VCaP (cell line): ENCODE results near the gene PLA2G4D.
A peak's percentile ranks its signal among the peaks of the same experiment; 100 is the strongest.

Source experiments
- H3K27ac ChIP-seq: fragments of 450-650 bp; 2 replicates; pipeline ENCODE4 v1.5.1; 2017
- TF ChIP-seq, protein P1 (sequence below): fragments of 450-650 bp; conservative IDR thresholded peaks from 2 replicates; pipeline ENCODE4 v1.5.1; 2017; ENCODE audit warnings: mild to moderate bottlenecking, moderate library complexity

The PLA2G4D gene

DNA sequence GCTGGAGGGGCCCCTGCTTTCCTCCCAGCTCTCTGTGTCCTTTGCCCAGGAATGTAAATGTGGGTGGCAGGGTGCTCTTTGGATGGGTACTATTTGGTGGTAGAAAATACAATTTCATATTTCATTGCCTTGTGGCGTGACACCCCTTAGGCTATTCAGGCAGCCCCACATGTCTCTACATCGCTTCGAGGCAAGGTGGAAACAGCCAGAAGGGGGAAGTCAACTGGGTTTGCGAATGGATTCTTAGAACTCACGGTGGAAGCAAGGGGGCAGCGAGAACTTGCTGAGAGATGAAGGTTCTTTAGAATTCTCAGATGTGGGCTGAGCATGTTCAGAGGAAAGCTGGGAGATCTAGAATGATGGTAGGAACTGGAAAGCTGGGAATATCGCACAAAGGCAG lies 25.3 kb downstream of the PLA2G4D start:
- H3K27ac ChIP-seq, result no peak overlapping the region
- TF ChIP-seq, protein P1, sequence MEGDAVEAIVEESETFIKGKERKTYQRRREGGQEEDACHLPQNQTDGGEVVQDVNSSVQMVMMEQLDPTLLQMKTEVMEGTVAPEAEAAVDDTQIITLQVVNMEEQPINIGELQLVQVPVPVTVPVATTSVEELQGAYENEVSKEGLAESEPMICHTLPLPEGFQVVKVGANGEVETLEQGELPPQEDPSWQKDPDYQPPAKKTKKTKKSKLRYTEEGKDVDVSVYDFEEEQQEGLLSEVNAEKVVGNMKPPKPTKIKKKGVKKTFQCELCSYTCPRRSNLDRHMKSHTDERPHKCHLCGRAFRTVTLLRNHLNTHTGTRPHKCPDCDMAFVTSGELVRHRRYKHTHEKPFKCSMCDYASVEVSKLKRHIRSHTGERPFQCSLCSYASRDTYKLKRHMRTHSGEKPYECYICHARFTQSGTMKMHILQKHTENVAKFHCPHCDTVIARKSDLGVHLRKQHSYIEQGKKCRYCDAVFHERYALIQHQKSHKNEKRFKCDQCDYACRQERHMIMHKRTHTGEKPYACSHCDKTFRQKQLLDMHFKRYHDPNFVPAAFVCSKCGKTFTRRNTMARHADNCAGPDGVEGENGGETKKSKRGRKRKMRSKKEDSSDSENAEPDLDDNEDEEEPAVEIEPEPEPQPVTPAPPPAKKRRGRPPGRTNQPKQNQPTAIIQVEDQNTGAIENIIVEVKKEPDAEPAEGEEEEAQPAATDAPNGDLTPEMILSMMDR, result no peak; the same call in 1 of the 2 replicates

DNA sequence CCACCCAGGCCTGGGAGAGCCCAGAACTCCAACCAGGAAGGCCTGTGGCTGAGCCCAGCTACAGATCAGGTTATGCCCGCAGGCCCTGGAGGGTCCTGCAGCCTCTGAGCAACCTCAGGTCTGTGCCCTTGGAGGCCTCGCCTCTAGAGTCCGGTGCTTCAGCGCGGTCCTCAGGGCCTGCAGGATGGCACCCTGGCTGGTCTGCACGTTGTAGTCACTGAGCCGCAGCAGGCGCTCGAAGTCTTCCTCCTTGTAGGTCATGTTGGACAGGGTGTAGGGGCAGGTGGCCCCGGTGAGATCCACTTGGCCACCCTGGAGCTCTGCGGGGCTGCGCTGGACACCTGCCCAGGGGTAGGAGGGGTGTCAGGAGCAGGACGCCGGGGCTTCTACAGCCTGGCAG lies 25.8 kb downstream of the PLA2G4D start:
- TF ChIP-seq, protein P1, result no peak
- H3K27ac ChIP-seq, result no peak overlapping the region

DNA sequence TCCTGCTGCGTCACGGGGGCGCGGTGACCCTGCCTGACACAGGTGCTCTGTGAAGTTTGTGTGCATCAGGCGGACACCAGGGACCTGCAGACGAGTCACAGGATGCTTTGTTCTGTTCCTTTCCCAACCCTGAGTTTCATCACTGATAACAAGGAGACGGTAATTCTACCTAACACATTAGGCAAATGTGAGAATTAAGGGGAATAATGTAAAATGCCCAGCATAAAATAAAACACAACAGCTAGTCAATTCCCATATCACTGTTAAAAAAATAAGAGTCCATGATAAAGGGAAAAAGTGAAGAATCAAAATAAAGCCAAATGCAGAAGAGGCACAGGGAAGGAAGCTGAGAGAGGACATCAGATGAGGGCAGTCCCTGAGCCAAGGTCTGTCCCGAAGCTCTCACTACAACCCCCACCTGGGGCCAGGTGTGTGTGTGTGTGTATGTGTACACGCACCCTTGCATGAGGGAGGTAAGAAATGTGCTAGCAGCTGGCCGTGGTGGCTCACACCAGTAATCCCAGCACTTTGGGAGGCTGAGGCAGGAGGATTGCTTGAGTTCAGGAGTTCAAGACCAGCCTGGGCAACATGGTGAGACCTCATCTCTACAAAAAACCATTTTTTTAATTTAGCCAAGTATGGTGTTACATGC lies 27.5 kb downstream of the PLA2G4D start:
- no peak overlapping the region; the same call in 1 of the 2 replicates for H3K27ac ChIP-seq
- TF ChIP-seq, protein P1, result peak; percentile 47

DNA sequence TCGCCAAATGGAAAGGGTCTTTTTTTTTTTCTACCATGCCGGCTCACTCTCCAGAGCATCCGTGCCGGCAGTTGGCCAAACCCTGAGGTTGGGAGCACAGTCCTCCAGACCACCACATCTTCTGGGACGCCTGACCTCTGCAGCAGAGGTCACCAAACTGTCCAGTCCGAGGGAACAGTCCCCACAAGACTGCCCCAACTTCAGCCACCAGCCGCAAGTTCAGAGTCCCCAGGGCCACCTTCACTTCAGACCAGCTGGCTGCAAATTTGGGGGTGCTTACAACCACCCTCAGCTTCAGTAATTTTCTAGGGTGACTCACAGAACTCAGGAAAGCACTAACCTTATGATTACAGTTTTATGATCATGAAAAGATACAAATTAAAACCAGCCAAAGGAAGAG lies 28.9 kb downstream of the PLA2G4D start:
- TF ChIP-seq, protein P1, result no peak
- H3K27ac ChIP-seq, result no peak overlapping the region; the same call in 1 of the 2 replicates

DNA sequence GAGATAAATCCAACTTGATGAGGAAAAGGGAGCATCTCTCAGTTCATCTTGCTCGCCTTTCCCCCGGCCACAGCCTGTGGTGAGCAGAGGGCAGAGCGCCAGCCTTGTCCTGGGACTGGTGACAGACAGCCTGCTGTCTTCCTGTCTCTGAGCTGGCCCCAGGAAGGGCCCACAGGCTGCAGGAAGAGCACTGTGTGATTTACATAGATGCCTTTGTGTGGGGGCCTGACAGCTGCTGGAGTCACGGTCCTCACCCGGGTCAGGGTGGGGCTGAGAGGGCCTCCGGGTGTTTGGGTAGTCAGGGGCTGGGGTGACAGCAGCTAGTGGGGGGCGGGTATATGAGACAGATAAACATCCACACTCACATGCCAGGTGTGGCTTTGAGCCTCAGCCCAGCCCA lies 29.3 kb downstream of the PLA2G4D start:
- TF ChIP-seq, protein P1, result no peak
- H3K27ac ChIP-seq, result no peak overlapping the region

DNA sequence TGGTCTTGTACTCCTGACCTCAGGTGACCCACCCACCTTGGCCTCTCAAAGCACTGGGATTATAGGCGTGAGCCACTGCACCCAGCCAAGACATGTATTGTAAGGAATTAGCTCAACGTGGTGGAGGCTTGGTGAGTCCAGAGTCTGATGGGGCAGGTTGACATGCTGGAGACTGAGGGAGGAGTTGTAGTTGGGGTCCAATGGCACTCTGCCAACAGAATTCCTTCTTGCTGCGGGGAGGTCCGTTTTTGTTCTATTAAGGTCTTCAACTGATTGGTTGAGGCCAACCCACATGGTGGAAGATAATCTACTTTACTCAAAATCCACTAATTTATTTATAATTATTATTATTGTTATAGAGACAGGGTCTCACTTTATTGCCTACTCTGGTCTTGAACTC lies 30.1 kb downstream of the PLA2G4D start:
- H3K27ac ChIP-seq, result no peak overlapping the region
- TF ChIP-seq, protein P1, result no peak

DNA sequence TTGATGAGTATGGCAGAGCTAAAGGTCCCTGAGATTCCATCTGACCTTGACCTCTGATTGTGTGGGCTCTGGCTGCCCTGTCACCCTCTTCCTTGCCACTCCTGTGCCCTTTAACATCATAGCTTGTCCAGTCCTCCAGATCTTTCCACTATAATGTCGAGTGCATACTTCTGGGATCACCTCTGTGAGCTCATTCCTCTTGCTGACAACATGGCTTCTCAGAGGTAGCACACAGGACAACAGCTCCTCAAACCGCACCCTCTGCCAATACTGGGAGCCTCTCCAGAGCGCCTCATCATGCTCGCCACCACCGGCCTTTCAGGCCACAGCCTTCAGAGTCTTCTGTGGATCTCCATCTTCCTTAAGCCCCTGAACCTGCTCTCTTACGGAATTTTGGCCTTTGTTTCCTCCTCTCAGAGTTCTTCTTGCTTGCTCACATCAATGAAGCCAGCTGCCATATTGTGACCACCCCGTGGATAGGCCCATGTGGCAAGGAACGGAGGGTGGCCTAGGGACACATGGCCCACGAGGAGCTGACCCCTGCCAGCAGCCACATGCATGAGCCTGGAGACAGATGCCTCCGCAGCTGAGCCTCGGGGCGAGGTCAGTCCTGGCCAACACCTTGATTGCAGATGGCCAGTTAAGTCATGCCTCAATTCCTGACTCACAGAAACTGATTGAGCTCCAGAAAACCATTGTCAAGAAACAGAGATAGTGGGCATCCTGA lies 31.1 kb downstream of the PLA2G4D start:
- TF ChIP-seq, protein P1, result no peak
- no peak overlapping the region for H3K27ac ChIP-seq
